HG02981 (cell line): ENCODE measurements around the gene SEMG1.

Experiments used
- ATAC-seq: cut with Tn5 transposase; IDR thresholded peaks from one replicate; pipeline ENCODE4 v1.9.1; 2021; ENCODE audit warnings: mild to moderate bottlenecking, moderate library complexity; ENCODE audit not compliant: unreplicated experiment

The SEMG1 gene

DNA sequence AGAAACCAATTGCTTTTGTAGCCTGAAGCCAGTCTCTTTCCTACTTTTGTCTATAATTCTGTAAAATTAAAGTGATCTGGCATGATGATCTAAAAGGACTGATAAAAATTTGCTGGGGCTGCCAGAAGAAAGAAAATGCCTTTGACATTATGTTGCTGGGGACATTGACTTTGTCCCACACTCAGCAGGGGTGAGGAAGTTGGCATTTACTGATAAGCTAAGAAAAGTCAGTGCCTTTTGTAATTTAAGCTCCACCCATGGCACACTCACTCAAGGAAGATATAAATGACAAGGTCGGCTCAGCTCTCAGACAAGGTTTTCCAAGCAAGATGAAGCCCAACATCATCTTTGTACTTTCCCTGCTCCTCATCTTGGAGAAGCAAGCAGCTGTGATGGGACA, at the start of gene SEMG1:
Gene SEMG1 (plus strand): TSS at position 309 of the 400 bp plus-strand sequence. CDS start 21 bp downstream, at position 330.
- no peak for ATAC-seq

DNA sequence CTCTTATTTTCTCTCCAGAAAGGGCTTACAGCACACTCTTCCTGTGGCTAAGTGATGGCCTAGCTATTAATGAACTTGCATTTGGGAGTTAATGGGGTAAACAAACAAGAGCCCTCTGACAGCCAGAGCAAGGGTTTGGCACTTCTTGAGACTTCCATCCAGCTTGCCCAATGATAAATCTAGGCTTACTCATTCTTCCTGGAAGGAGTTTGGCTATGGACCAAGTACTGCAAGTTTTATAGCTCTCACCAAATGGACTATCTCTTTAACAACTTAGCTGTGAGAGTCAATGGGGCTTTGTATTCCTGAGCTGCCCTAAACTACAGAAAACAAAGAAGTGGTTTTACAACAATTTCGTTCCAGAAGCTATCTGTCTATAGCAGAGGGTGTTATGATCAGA, 48.9 kb upstream of the SEMG1 start:
- ATAC-seq = no peak

DNA sequence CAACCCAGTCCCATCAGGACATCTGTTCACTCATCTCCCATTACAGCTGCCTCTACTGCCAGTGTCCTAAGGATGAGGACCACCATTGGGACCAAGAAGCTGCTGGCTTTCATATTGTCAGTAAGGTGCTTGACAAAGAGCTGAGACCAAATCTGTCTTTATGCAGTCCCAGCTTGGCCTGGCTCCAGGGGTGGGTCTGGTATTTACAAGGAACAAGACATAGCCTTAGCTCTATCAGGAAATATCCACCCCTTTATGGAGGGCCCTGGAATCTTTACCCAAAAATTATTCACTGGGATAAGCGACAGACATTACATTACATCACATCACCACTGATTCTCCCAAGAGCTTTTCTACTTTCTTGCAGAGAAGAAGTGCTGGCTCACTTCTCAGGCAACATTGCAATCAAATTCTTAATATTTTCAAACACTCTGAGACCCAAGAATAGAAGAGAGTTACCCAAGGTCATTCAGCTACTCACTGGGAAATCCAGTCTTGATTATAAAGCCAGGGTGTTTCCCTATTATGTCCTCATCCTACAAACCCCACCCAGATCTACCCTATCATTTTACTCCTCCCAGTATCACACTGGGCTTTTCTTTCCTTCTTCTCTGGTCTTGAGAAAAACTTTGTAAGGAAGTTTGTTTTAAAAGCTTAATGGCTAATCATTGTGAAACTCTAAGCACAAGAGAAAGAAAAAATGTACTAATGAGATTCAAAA, 43.6 kb upstream of the SEMG1 start:
- no peak for ATAC-seq

DNA sequence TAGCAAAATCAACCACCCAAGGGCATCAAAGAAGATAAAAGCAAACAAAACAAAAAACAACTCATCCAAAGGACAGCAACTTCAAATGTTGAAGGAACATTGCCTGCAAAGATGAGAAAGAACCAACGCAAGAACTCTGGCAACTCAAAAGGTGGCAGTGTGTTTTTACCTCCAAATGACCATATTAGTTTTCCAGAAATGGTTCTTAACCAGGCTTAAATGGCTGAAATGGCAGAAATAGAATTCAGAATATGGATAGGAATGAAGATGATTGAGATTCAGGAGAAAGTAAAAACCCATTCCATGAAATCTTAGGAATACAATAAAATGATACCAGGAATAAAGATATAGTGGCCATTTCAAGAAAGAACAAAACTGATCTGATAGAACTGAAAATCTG, 41.9 kb upstream of the SEMG1 start:
- ATAC-seq = no peak

DNA sequence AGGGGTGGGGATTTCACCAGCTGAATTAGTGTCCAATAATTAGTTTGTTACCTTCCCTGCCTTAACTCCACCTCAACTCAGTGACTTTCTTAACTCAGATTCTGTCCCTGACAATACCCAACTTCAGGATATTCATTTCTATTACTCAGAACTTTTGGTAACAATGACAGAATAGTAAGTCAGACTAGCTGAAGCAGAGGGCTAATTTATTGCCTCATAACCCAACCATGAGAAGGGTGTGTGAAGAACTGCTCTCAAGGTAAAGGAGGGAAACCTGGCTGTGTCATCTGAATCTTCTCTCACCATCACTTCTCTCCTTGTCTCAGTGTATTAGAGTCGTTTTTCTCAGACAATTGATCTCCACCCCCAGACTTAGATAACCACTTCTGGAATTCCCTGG, 33.3 kb upstream of the SEMG1 start:
- no peak for ATAC-seq

DNA sequence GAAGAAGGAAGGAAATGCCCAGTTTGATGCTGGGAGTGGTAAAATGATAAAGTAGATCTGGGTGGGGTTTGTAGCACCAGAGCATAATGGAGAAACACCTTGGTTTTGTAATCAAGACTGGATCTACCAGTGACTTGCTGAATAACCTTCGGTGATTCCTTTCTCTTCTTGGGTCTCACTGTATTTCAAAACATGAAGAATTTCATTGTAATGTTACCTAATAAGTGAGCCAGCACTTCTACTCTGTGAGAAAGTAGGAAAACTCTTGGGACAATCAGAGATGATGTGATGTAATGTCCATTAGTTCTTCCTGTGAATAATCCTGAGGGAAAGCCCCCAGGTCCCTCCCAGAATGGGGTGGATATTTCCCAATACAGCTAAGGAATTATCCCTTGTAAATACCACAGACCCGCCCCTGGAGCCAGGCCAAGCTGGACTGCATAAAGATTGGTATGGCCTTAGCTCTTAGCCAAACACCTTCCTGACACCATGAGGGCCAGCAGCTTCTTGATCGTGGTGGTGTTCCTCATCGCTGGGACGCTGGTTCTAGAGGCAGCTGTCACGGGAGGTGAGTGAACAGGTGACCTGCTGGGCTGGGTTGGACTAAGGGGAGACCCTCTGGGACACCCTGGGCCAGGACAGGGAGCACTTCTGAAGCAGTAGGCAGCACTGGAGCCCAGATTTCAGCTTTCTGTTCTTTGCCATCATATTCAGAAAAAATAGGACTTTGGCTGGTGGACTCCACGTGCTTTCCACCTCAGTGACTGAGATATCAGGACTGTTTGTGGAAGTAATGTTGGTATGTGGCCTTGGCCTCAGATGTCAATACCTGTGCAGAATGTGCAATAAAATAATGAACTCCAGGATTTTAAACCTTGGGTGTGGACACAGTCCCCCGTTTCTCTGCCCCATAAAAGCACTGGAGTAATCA, 32.1 kb upstream of the SEMG1 start, which contains the start of gene PI3:
Gene PI3 (plus strand): TSS at position 469 of the 931 bp plus-strand sequence. CDS start 21 bp downstream, at position 490.
- ATAC-seq = no peak

DNA sequence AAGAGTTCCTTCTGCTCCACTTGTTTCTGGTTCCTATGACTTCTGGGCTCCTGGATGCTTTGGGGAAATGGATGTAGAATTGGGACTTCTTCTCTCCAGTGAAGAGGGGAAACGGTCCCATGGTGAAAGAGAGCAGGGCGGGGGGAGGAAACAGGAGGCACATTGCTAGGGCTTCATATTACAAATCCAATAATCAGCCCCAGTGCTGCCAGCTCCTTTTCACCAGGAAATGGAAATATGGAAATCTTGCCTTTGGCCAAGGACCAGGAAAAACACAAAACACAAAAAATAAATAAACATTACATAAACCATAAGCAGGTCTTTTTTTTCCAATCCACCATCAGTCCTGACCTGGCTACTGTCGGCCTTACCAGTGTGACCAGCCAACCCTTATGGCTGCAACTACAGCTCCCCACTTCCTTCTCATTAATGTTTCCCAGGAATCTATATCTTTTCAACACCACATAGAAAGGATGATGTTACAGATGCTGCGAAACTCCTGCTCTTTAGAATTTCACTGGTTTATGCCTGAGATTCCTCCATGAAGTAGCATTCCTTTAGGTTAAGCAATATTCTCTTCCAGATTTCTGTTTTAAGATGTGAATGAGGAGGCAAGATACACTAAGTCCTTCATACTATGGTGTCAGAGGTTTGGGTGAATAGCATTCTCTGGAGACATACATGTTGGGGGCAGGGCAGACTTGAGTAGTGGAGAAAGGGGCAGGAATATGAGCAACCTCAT, 30.1 kb upstream of the SEMG1 start:
- ATAC-seq = no peak

- no peak for ATAC-seq
Observed at GRCh38 chr20:45179166-45179565, 27.7 kb upstream of the SEMG1 start.

DNA sequence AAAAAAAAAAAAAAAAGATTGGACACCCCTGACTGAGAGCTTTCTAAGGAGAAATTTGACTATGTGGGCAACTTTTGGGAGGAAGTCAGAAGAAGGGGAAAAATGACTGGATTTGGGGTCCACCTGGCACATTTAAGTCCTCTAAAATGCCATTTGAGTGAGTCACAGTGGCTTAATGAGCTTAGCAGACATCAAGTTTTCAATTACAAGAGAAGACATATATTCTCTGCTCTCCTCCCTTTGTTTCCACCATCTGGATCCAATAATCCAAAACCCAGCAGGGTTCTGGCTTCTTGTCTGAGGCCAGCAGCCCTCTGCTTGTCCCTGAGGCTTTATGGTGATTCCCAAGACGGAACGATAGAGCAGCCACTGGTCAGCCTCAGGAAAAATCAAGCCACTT, 25.2 kb upstream of the SEMG1 start:
- ATAC-seq = no peak

GRCh38 chr20:45183084-45183483, 23.7 kb upstream of the SEMG1 start:
- no peak for ATAC-seq

- ATAC-seq = no peak
Observed at GRCh38 chr20:45187693-45188092, 19.1 kb upstream of the SEMG1 start.

GRCh38 chr20:45189067-45189609, 17.7 kb upstream of the SEMG1 start:
- no peak for ATAC-seq

GRCh38 chr20:45189861-45190260, 17.0 kb upstream of the SEMG1 start:
- ATAC-seq = no peak

DNA sequence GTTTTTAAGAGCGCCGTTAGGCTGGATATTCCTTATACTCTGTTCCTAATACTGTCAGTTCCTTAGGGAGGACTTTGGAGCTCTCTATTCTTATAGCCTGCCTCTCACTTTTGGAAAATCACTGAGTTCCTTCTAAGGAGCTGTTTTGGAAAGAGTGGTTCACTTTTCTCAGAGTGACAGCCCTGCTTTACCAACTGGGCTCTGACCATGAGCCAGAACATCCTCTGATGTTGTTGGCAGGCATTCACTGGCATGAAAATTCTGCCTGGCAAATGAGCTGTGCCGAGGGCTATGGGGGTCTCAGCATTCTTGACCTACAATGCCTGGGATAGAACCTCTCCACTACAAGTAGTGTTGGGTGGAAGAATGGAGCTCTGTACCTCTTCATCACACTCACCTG, 14.9 kb upstream of the SEMG1 start:
- no peak for ATAC-seq

DNA sequence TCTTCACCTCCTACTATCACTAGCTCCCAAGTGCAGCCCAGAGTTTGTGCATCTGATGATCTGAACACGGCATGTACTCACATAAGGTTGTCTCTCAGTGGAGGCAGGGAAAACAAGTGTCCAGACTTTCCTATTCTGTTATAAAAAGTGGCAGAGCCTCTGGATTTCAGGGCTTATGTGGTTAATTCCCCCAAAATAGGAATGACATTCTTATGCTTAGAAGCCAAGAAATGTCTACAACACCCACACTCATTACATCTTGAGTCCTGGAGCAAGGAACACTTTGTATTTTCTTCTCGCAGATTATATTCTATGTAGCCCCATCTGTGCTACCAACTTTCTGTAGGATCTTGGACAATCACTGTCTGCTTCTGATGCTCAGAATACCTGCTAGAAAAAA, 13.5 kb upstream of the SEMG1 start:
- no peak for ATAC-seq

GRCh38 chr20:45209924-45210323, 3.1 kb downstream of the SEMG1 start:
- ATAC-seq = no peak

GRCh38 chr20:45211569-45212474, 5.0 kb downstream of the SEMG1 start:
- ATAC-seq = no peak

- no peak for ATAC-seq
Observed at GRCh38 chr20:45212836-45213235, 6.0 kb downstream of the SEMG1 start.

- ATAC-seq = no peak
Observed at GRCh38 chr20:45218124-45218523, 11.3 kb downstream of the SEMG1 start.

GRCh38 chr20:45218636-45219035, 11.8 kb downstream of the SEMG1 start:
- ATAC-seq = no peak
